Endothelial cell of umbilical vein (primary cell): Measurements from ENCODE around the gene SQSTM1. TPM values are rescaled to one million over a fixed set of nuclear protein-coding genes. Genes with fewer than 3 reads are reported as not detected.

Source experiments
- BruUV-seq: library from RNA; stranded (reverse); fragments of 400-500 nt; replicated peaks from 2 replicates; lab custom pipeline; 2021; lab: Mats Ljungman, UMichigan
- CTCF ChIA-PET: fragments of 300-600, 350-600 bp; sonication (Branson Sonifier 250); formaldehyde crosslinking; loops from one replicate; lab custom pipeline; 2021; ENCODE audit warnings: antibody characterized with exemption, inconsistent platforms; lab: Charles Lee
- POLR2A ChIA-PET: fragments of 300-600, 350-600 bp; sonication (Branson Sonifier 250); formaldehyde crosslinking; loops from one replicate; lab custom pipeline; 2021; ENCODE audit warnings: antibody characterized with exemption, inconsistent platforms; lab: Charles Lee
- DNase-seq: peaks from one replicate; pipeline ENCODE4 v3.0.0-alpha.2; 2011; ENCODE audit warnings: low read depth, low spot score
- FAIRE-seq: peaks from 2 replicates; lab custom pipeline; 2011; peaks lifted over from hg19 to GRCh38; lab: Jason Lieb, UNC
- H2AFZ ChIP-seq: 2 replicates; pipeline ENCODE4 v1.6.0; 2012; ENCODE audit warnings: low read depth, low read length, control low read depth, inconsistent platforms
- H3K27ac ChIP-seq: 2 replicates; pipeline ENCODE4 v1.5.1; 2011; ENCODE audit warnings: low read depth, mild to moderate bottlenecking, control low read depth, low read length, moderate library complexity; ENCODE audit not compliant: insufficient read depth
- H3K27me3 ChIP-seq, 2 experiments: 2 replicates each; pipeline versions ENCODE4 v1.6.0 to v1.6.1; 2011; ENCODE audit warnings: low read length in 2 of 2, mixed read lengths in 1 of 2; ENCODE audit not compliant: control insufficient read depth in 2 of 2, insufficient read depth in 2 of 2
- H3K36me3 ChIP-seq, 2 experiments: 2 replicates in 1 of 2; 3 replicates in 1 of 2; pipeline ENCODE4 v1.5.1; 2011; ENCODE audit warnings: low read length in 2 of 2, mild to moderate bottlenecking in 1 of 2, moderate library complexity in 1 of 2; ENCODE audit not compliant: control insufficient read depth in 2 of 2, insufficient read depth in 2 of 2; ENCODE audit errors: extremely low read depth in 1 of 2
- H3K4me1 ChIP-seq: 3 replicates; pipeline ENCODE4 v1.5.1; 2011; ENCODE audit warnings: mild to moderate bottlenecking, low read length; ENCODE audit not compliant: control insufficient read depth, insufficient read depth; ENCODE audit errors: extremely low read depth
- H3K4me2 ChIP-seq: 2 replicates; pipeline ENCODE4 v1.6.1; 2011; ENCODE audit warnings: low read length, control low read depth, mixed read lengths; ENCODE audit not compliant: insufficient read depth
- H3K4me3 ChIP-seq, 3 experiments: fragments of 200-600 bp in 1 of 3; sonication (generic), shearing (Covaris generic) in 1 of 3; replicated peaks in 1 of 3; 2 replicates each; pipeline ENCODE4 v1.5.1; 2011 to 2016; ENCODE audit warnings: control low read depth in 3 of 3, low read length in 3 of 3, mild to moderate bottlenecking in 2 of 3, inconsistent platforms in 1 of 3, low read depth in 1 of 3, moderate library complexity in 1 of 3; ENCODE audit not compliant: insufficient read depth in 1 of 3
- H3K79me2 ChIP-seq: 2 replicates; pipeline ENCODE4 v1.6.0; 2012; ENCODE audit warnings: low read length, inconsistent platforms; ENCODE audit not compliant: control insufficient read depth, insufficient read depth
- H3K9ac ChIP-seq: replicated peaks from 2 replicates; pipeline ENCODE3; 2011; ENCODE audit warnings: low read length, control low read depth; ENCODE audit not compliant: insufficient read depth; ENCODE audit errors: extremely low read depth
- H3K9me1 ChIP-seq: replicated peaks from 3 replicates; pipeline ENCODE4 v1.6.0; 2011; ENCODE audit warnings: mild to moderate bottlenecking, low read length; ENCODE audit not compliant: control insufficient read depth, insufficient read depth; ENCODE audit errors: extremely low read depth
- H3K9me3 ChIP-seq: replicated peaks from 2 replicates; pipeline ENCODE4 v1.5.1; 2012; ENCODE audit warnings: low read length, inconsistent platforms; ENCODE audit not compliant: control insufficient read depth, insufficient read depth
- H4K20me1 ChIP-seq: replicated peaks from 2 replicates; pipeline ENCODE3; 2011; ENCODE audit warnings: mild to moderate bottlenecking, low read length; ENCODE audit not compliant: control insufficient read depth, insufficient read depth; ENCODE audit errors: extremely low read depth
- CTCF ChIP-seq, 2 donors: IDR thresholded peaks; 1 replicate in 1 of 2; 2 replicates in 1 of 2; pipeline ENCODE4 v1.5.1; 2011; ENCODE audit warnings: low read length in 2 of 2, mild to moderate bottlenecking in 2 of 2, moderate library complexity in 2 of 2, control low read depth in 1 of 2, inconsistent platforms in 1 of 2, low read depth in 1 of 2; ENCODE audit not compliant: insufficient read depth in 1 of 2; ENCODE audit errors: extremely low read depth in 1 of 2
- EZH2 ChIP-seq: IDR thresholded peaks from 2 replicates; pipeline ENCODE4 v1.6.1; 2012; ENCODE audit warnings: borderline replicate concordance, low read depth, mild to moderate bottlenecking, moderate library complexity, low read length, inconsistent platforms; ENCODE audit not compliant: severe bottlenecking
- FOS ChIP-seq: IDR thresholded peaks from 2 replicates; pipeline ENCODE4 v1.6.1; 2011; ENCODE audit warnings: mild to moderate bottlenecking, low read length, moderate library complexity, borderline replicate concordance; ENCODE audit not compliant: insufficient read depth
- GATA2 ChIP-seq: IDR thresholded peaks from 2 replicates; pipeline ENCODE4 v1.7.0; 2011; ENCODE audit warnings: low read depth, mild to moderate bottlenecking, moderate library complexity, mixed read lengths, low read length; ENCODE audit not compliant: insufficient read length, insufficient read depth
- JUN ChIP-seq: IDR thresholded peaks from 2 replicates; pipeline ENCODE4 v1.6.1; 2011; ENCODE audit warnings: borderline replicate concordance, low read depth; ENCODE audit not compliant: insufficient read length, insufficient read depth
- MYC ChIP-seq: IDR thresholded peaks from one replicate; pipeline ENCODE4 v1.6.1; 2011; ENCODE audit warnings: mild to moderate bottlenecking, low read depth, low read length
- POLR2A ChIP-seq: IDR thresholded peaks from 2 replicates; pipeline ENCODE4 v1.6.1; 2012; ENCODE audit warnings: low read depth, mild to moderate bottlenecking, control low read depth, low read length
- POLR2AphosphoS5 ChIP-seq: IDR thresholded peaks from 2 replicates; pipeline ENCODE4 v1.6.1; 2012; ENCODE audit warnings: low read depth, mild to moderate bottlenecking, control low read depth, low read length, moderate library complexity; ENCODE audit not compliant: insufficient read depth
- dilution Hi-C: fragments of 300-500 bp; cut with MboI; formaldehyde crosslinking; loops from one replicate; pipeline ENCODE4 v1.15.0; 2019; ENCODE audit warnings: low sequenced_read_pairs; ENCODE audit not compliant: extremely low pct_ligation_motif_present
- intact Hi-C: fragments of 100-400 bp; cut with micrococcal nuclease; formaldehyde crosslinking; loops from one replicate; pipeline ENCODE4 v1.10.0; 2022
- polyA plus RNA-seq, 4 experiments: library from polyadenylated mRNA; depleted of rRNA in 3 of 4; stranded (reverse) in 3 of 4; unstranded in 1 of 4; fragments of >200 nt; gene quantifications; 2 replicates each; pipeline versions ENCODE4 v1.2.1 to v1.2.3, GENCODE V29; 2011 to 2012; ENCODE audit warnings: missing spikeins in 1 of 4
- total RNA-seq: library from RNA; stranded (reverse); gene quantifications from 2 replicates; pipeline ENCODE4 v1.2.3, GENCODE V29; 2021

Gene SQSTM1
- total and polyA plus RNA-seq, 2 donors (not counting 3 experiments of a cell fraction or from before 2014, with no cell fraction given), result 302 to 346 TPM

GRCh38 chr5:179869101-179869500 is 48.4 kb downstream of the SQSTM1 start:
- H3K4me2 ChIP-seq, result no peak overlapping the region
- FAIRE-seq, result no peak
- H3K4me3 ChIP-seq, result no peak overlapping the region
- no peaks in the 10 kb centered on the region for H3K79me2 ChIP-seq
- TF ChIP-seq JUN (no peak), POLR2AphosphoS5 (no peak)
- no peak overlapping the region for H2AFZ ChIP-seq
- no peak for DNase-seq
- H3K27me3 ChIP-seq, result no peaks in the 10 kb centered on the region
- no peaks in the 10 kb centered on the region for H3K9me1 ChIP-seq
- H3K36me3 ChIP-seq, result peaks cover 2 to 66% of the 10 kb centered on the region in 2 experiments
- intact Hi-C loops (no loop called here), dilution Hi-C loops (no loop called here)
- no TSS peak for BruUV-seq
- H3K27ac ChIP-seq, result no peak overlapping the region
- H4K20me1 ChIP-seq, result no peaks in the 10 kb centered on the region
- H3K4me1 ChIP-seq, result no peaks in the 10 kb centered on the region
- no peak overlapping the region for H3K9ac ChIP-seq
- H3K9me3 ChIP-seq, result no peaks in the 10 kb centered on the region
- POLR2A ChIA-PET, result no interaction called here
- CTCF ChIA-PET, result no interaction called here

- BruUV-seq, result no TSS peak
- H3K4me1 ChIP-seq, result no peaks in the 10 kb centered on the region
- CTCF ChIA-PET, result no interaction called here
- no peaks in the 10 kb centered on the region for H4K20me1 ChIP-seq
- DNase-seq, result no peak
- no peaks in the 10 kb centered on the region for H3K79me2 ChIP-seq
- no peaks in the 10 kb centered on the region for H3K9me1 ChIP-seq
- no peak overlapping the region for H2AFZ ChIP-seq
- H3K9ac ChIP-seq, result no peak overlapping the region
- dilution Hi-C loops, result no loop called here
- no peaks in the 10 kb centered on the region for H3K27me3 ChIP-seq
- H3K36me3 ChIP-seq, result peaks cover 2 to 67% of the 10 kb centered on the region in 2 experiments
- intact Hi-C loops, result loop anchor here (1.0 kb wide), 2 partner anchors 35 to 220 kb away; no protein-coding TSS in a partner anchor
- POLR2A ChIA-PET, result no interaction called here
- TF ChIP-seq MYC (no peak), CTCF (IDR thresholded peaks at IDR 0.05; ENCODE audit: extremely low read depth in 1 of 2, insufficient read depth in 1 of 2, low read depth in 1 of 2, low read length in 2 of 2) (no peak), FOS (no peak), GATA2 (no peak), POLR2A (no peak), EZH2 (no peak)
- FAIRE-seq, result no peak
- no peak overlapping the region for H3K4me2 ChIP-seq
- H3K4me3 ChIP-seq, result no peak overlapping the region
- no peaks in the 10 kb centered on the region for H3K9me3 ChIP-seq
- no peak overlapping the region for H3K27ac ChIP-seq
Measured at GRCh38 chr5:179869641-179870402, 49.1 kb downstream of the SQSTM1 start.
